Measurements from ENCODE around the gene ZFP2.
A peak's percentile ranks its signal among the peaks of the same experiment; 100 is the strongest.
"Not testable (repeated sequence)": the region's sequence is repeated elsewhere in the genome, so short reads cannot be mapped to it uniquely, and the experiment has no call there.

The ZFP2 gene

DNA sequence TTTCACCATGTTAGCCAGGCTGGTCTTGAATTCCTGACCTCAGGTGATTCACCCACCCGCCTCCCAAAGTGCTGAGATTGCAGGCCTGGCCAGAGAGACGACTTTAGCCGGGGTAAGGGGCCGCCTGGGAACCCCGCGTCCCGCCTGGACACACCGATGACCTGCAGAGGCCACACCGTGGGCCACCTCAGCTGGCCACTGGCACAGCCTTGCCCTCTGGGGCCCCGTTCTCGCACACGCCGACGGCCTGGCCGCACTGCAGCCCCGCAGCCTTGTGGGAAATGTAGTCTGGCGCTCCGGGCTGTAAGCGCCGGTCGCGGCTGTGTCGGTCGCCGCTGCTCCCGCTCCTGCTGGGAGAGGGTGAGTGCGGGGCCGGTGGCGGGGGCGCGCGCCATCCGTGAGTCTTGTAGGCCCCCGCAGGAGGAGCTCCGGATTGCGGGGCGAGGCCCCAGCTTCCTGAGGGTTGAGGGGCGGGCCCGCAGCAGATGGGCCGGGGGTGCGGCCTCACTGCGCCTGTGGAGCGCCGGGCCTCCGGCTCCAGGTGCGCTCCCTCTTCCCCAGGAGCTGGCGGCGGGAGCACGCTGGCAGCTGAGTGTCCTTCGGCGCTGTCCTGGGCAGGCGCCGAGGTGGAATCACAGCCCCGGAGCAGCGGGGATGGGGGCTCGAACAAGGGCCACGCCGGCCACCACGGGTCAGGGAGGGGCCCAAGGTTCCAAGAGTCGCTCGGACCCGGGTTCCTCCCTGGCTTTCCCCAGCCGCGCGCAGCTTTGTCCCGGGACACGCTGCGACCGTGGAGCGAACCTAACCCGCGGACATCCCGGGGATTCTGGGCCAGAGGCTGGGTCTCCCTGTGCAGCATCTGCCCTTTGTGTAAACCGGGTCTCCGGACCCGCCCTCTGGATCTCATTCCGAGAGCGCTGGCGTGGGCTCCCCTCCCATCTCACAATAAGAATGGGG lies at the start of gene ZFP2:
Gene ZFP2 (plus strand): TSS at position 299 of the 957 bp plus-strand sequence. CDS start 35,401 bp downstream, outside the sequence.
- DNase-seq, result peak; percentile 53

DNA sequence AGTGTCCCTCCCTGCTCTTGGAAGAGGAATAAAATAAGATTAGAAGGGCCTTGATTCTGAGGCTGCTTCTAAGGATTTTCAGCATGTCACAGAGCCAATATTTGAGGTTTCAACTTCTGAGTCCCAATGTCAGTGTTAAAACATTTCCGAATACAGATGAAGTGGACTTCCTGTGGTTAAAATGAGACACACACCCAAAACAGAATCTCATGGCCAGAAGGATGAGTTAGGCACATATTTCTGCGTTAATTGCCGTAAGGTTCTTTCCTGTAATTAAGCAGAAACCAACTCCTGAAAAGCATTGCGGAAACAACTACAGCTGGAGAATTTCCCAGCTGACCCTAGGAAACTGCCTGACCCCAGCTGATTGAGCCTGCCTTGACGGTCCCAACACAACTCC lies 46.4 kb upstream of the ZFP2 start:
- no peak for DNase-seq

DNA sequence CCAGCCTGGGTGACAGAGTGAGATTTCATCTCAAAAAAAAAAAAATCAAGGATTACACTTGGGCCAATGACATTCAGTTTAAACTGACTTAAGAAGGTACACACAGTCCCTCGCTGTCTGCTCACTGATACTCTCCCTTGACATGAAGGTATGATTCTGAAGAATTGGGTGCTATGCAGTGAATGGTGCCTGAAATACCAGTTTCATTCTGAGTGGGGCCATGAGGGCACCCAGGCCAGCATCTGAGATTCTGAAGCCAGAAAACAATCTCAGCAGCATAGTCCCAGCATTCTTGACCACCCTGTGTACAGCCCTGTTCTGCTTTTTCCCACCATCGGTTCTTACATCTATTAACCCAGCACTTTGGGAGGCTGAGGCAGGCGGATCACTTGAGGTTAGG lies 43.8 kb upstream of the ZFP2 start:
- no peak for DNase-seq

DNA sequence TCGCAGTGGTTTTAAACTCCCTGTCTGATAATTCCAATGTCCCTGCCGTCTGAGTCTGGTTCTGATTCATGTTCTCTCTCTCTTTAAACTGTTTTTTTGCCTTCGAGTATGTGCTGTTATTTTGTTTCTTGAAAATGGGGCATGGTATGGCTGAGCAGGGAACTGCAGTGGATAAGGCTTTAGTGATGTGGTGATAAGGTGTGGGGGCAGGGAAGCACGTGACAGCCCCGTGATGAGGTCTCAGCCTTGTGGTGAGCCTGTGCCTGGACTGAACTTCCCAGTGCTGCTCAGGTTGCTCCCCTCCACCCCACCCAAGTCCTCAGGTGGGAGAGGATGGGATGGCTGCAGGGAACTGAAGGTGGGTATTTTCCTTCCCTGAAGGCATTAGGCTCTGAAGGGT lies 41.4 kb upstream of the ZFP2 start:
- DNase-seq, result no peak

DNA sequence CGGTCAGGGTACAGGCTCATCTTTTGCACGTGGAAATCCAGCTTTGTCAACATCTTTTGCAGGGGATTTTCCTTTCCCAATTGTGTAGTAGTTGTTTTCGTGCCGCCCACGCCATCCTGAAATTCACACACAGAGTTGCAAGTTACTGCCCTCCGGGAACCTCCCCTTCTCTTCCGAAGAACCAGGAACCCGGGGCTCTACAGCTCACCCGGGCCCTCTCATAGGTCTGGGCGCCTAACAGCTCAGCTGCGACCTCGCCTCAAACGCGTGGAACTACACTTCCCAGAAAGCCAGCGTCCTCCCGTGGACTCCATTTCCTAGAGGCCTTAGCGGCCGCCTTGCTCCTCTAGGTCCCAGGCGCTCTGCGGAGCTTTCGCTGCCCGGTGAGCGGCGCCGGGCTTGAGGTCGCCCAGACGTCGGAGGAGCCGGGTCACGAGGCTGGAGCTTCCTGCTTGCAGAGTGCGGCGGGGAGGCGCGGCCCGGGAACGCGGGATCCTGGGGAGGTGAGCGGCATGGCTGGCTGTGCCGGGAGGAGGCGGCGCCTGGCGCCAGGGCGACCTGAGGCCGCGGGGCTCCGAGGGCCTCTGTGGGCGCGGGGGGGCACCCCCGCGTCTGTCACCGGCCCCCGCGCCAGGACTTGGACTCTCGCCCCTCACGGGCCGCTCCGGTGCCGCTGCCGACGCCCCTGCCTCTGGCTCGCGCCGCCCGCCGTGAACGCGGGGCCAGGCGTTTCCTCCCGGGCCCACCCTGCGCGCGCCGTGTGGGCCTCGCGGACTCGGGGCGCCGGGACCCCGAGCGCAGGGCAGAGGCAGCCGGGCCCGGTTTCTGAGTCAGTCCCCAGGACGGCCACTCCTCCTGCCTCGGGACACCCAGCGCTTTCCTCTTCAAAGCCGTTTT lies 35.8 kb upstream of the ZFP2 start, which contains the start of gene ZNF354B:
Gene ZNF354B (plus strand): TSS at position 329 of the 897 bp plus-strand sequence. CDS start 1,095 bp downstream, outside the sequence.
- DNase-seq, result peak; percentile 81

DNA sequence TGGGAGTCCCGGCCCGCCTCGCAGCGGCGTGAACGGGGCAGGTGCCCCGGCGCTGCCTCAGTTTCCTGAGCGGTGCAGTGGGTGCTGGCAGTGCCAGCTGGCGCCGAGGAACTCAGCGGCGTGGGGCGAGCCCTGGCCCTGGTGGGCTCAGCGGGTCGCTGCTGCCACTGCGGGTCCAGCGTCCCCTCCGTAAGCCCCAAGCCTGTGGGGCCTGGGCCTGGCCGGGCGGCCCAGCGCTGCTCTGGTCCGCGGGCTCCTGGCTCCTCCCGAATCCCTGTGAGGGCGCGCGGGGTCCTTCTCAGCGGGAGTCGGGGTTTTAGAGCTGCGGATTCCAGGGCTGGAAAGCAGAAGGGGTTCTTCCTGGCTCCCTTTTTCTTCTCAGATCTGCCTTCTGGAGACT lies 35.1 kb upstream of the ZFP2 start:
- DNase-seq, result not testable (repeated sequence)

DNA sequence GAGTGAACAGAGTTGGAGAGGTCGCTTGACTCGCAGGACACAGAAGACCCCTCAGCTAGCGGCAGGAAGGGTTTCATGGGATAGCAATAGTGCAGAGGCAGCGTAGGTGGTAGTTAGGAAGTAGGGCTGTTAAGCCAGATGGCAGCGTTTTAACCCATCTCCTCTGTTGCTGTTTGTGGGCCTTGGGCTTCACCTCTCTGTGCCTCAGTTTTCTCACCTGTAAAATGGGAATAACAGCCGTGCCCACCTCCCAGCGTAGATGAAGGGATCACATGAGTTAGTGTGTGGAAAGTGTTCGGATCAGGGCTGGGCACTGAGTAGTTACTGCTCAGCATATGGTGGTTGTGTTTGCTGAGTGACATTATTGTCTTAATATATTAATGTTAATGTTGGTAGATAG lies 34.1 kb upstream of the ZFP2 start:
- DNase-seq, result no peak

DNA sequence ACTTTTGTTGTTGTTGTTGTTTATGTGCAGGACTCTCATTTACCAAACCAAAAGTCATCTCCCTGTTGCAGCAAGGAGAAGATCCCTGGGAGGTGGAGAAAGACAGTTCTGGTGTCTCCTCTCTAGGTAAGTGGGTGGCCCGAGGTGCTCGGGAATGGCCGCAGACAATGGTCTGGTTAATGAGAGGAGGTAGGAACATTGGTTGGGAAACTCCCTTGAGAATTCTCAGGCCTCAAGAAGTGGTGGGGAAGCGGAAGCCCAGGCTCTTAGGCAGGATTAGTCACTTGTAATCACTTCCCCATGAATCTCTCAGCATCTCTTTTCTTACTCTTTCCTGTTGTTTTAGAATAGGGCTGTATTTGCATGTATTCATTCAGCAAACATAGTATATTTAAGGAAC lies 28.8 kb upstream of the ZFP2 start:
- no peak for DNase-seq

DNA sequence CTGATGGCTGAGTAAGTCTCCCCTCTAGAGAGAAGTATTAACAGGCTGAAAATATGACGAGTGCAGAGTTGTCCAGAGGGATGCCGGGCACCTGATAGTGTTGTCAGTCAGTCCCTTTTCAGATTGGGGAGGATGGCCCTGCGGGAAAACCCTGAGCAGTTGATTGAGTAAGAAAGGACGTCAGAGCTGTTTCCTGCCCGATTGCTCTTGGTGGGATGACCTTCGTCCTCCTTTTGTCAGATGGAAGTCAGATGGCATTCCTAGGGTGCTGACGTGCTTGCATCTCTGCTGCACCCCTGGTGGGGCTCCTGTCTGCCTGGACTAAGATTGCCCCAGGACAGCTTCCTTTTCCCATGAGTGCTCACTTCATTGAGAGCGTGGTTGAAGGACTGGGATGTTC lies 26.1 kb upstream of the ZFP2 start:
- DNase-seq, result no peak

DNA sequence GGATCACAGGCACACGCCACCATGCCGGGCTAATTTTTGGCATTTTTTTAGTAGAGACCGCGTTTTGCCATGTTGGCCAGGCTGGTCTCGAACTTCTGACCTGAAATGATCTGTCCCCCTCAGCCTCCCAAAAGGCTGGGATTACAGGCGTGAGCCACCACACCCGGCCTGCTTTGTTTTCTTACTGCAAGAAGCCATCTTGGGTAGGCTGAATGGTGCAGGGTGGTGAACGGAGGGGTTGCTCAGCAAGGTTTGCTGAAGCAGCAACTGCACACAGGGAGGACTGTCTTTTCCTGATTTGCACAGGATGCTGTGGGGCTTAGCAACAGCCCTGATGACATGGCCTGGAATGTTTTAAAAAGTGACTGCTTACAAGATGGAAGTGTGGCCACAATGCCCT lies 25.3 kb upstream of the ZFP2 start:
- no peak for DNase-seq

DNA sequence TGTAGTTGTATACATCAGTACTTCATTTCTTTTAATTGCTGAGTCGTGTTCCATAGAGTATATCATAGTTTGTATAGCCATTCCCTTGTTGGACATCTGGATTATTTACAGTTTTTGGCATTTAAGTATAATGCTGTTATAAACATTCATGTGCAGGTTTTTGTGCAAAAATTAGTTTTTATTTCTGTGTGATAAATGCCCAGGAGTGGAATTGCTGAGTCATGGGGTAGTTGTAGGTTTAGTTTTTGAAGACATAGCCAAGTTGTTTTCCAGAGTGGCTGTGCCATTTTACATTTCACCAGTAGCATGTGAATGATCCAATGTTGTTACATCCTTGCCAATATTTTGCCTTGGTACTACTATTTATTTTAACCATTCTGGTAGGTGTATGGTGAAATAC lies 23.4 kb upstream of the ZFP2 start:
- DNase-seq, result no peak

DNA sequence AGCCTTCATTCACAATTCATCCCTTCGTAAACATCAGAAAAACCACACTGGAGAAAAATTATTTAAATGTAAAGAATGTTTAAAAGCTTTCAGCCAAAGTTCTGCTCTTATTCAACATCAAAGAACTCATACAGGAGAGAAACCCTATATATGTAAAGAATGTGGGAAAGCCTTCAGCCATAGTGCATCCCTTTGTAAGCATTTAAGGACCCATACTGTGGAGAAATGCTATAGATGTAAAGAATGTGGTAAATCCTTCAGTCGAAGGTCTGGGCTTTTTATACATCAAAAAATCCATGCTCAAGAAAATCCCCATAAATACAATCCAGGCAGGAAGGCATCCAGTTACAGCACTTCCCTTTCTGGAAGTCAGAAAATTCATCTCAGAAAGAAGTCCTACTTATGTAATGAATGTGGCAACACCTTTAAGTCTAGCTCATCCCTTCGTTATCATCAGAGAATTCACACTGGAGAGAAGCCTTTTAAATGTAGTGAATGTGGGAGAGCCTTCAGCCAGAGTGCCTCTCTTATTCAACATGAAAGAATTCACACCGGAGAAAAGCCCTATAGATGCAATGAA lies 12.5 kb upstream of the ZFP2 start:
- not testable (repeated sequence) for DNase-seq

DNA sequence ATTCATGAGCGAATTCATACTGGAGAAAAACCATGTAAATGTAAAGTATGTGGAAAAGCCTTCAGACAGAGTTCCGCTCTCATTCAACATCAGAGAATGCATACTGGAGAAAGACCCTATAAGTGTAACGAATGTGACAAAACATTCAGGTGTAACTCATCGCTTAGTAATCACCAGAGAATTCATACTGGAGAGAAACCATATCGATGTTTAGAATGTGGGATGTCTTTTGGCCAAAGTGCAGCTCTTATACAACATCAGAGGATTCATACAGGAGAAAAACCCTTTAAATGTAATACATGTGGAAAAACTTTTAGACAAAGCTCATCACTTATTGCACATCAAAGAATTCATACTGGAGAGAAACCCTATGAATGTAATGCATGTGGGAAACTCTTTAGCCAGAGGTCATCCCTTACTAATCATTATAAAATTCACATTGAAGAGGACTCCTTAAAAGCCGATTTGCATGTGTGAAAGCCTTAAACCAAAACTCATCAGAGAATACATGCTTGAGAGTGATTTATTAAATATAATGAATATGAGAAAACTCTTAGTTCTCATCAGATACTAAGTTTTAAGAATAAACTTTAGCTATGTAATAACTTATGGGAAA lies 11.8 kb upstream of the ZFP2 start:
- no peak for DNase-seq

DNA sequence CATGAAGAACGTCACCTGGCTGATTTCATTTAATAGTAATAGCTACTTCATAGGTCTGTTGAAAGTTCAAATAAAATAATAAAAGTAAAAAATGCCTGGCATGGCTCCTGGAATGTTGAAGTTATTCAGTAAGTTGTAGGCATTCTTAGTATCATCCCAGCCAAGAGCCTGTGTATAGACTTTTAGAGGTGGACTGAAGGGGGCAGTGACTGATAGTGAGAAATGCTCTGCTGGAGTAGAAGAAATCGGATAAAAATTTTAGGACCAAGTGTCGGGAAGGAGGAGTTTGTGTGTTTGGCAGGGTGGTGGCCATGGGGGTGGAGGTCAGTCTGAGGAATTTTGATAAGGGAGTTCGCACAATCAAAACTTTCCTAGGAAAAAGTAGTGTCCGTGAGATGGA lies 3.6 kb downstream of the ZFP2 start:
- no peak for DNase-seq

DNA sequence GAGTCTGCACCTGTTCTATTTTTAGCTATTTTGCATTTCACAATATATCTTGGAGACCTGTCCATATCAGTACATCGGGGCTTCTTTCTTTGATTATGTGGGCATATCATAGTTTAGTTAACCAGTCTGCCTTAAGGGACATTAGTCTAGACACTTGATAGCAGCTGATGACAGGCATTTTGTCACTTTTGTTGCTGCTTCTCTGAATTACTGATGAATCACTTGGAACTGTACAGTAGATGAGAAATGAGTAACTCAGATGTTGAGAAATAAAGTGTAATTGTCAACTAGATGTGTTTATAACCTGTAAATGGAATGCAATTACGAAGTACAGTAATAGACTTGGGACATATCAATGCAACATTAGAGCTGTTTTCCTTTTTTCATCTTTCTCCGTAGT lies 7.1 kb downstream of the ZFP2 start:
- no peak for DNase-seq

DNA sequence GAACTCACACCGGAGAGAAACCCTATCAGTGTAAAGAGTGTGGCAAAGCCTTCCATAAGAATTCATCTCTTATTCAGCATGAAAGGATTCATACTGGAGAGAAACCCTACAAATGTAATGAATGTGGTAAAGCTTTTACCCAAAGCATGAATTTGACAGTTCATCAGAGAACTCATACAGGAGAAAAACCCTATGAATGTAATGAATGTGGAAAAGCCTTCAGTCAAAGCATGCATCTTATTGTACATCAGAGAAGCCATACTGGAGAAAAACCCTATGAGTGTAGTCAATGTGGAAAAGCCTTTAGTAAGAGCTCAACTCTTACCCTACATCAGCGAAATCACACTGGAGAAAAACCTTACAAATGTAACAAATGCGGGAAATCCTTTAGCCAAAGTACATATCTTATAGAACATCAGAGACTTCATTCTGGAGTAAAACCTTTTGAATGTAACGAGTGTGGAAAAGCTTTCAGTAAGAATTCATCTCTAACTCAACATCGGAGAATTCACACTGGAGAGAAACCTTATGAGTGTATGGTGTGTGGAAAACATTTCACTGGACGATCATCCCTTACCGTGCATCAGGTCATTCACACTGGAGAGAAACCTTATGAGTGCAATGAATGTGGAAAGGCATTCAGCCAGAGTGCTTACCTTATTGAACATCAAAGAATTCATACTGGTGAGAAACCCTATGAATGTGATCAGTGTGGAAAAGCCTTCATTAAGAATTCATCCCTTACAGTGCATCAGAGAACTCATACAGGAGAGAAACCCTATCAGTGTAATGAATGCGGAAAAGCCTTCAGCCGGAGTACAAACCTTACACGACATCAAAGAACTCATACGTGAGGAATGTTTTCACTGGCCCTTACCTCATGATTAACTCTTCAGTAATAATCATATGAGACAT lies 36.4 kb downstream of the ZFP2 start:
- DNase-seq, result no peak

DNA sequence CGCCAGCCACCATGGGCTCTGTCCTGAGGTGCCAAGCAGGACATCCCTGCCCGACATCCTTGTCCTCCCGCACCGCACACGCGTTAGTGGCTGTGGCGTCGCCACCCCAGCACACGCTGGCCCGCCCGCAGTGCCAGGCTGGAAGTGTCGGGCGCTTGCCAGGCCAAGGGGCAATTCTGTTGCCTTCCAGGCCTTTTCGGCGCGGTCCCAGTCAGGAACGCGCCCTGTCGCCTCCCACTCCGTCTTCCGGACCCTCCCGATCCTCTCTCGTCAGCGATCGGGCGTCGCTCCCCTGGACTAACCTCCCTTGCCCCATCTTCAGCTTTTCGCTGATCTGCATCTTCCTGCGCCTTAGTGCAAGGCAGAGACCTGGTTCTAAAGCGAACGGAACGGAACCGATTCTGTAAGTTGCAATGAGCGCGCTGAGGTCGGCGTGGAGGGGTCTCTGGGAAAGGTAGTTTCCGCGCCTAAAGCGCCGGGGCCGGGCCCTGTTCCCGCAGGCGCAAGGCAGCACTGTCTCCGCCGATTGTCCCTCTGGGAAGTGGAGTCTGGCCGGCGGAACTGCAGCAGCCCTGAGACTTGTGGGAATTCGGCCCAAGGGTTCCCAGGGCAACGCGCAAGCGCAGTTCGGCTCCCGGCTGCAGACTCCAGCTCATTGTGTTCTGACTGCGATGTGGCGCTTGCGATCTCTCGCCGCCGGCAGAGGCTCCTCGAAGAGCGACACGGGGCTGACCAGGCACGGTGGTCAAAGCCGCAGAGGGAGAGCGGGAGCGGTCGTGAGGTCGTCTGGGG lies 45.1 kb downstream of the ZFP2 start, which contains the start of gene ZNF454:
Gene ZNF454 (plus strand): TSS at position 630 of the 792 bp plus-strand sequence. CDS start 1,594 bp downstream, outside the sequence.
- DNase-seq, result peak; percentile 89

DNA sequence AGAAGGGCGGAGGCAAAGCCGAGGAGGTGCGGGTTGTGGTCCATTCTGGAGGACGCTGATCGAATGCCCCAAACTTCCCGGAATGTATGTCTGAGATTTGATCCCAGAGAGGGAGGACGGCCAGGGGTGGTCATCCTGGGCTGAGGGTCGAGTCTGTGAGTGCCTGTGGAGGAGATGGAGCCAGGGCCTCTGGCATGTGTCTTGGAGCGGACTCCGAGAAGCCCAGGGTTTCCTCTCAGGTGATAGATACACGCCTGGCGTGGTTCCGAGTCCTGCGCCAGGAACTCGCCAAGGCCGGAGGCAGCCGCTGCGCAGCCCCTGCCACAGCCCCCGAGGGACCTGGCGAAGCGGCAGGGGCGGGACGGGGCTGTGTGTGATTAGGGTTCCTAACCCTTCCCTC lies 45.6 kb downstream of the ZFP2 start:
- DNase-seq, result no peak

DNA sequence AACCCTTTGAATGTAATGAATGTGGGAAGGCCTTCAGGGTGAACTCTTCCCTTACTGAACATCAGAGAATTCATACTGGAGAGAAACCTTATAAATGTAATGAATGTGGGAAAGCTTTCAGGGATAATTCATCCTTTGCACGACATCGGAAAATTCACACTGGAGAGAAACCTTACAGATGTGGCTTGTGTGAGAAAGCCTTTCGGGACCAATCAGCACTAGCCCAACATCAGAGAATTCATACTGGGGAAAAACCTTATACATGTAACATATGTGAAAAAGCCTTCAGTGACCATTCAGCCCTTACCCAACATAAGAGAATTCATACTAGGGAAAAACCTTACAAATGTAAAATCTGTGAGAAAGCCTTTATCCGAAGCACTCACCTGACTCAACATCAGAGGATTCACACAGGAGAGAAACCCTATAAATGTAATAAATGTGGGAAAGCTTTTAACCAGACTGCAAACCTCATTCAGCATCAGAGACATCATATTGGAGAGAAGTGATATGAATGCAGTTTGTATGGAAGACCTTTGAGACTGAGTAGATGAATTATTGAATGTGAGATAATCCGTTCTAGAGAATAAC lies 69.8 kb downstream of the ZFP2 start:
- DNase-seq, result no peak

DNA sequence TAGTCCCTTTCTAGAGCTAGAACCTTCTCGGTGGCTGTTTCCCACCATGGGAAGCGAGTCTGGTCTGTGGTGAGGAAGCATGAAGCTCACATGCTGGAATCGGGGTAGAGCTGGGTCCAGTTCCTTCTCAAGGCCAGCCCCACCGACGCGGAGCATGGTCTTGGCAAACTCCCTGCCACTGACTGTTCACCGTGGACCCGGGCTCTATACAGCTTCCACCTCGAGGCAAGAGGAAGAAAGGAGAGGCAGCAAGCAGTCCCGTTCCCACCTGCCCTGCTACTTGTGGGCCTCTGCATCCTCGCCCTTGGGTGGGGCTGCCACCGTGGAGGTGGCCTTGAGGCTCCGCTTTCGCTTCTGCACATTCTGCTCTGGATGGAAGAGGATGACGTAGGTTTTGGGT lies 85.7 kb downstream of the ZFP2 start:
- DNase-seq, result no peak

Measured in NCI-H2171 treated with DMSO at 0.1 percent for 48 hours (cell line).